HT-29 (cell line): Measurements from ENCODE around the gene ITPR2. TPM values are rescaled to one million over a fixed set of nuclear protein-coding genes. Genes with fewer than 3 reads are reported as not detected.
"Not testable (repeated sequence)": the region's sequence is repeated elsewhere in the genome, so short reads cannot be mapped to it uniquely, and the experiment has no call there.

Experiments
- DNase-seq: peaks from one replicate; pipeline ENCODE4 v3.0.0-alpha.2; 2015; ENCODE audit warnings: low spot score
- total RNA-seq: library from RNA; depleted of rRNA; stranded (reverse); fragments of >200 nt; shearing (Covaris generic); gene quantifications from 2 replicates; pipeline ENCODE4 v1.2.3, GENCODE V29; 2014

Gene ITPR2
- total RNA-seq, 1 experiment from 2014 or later = 10.8 TPM

- no peak for DNase-seq
These were observed 200.2 kb downstream of the ITPR2 start for GRCh38 chr12:26632756-26633155.

GRCh38 chr12:26631846-26632245, 201.1 kb downstream of the ITPR2 start:
- DNase-seq = no peak

- no peak for DNase-seq
These were observed 202.4 kb downstream of the ITPR2 start for GRCh38 chr12:26630546-26631027.

GRCh38 chr12:26629864-26630263, 203.1 kb downstream of the ITPR2 start:
- no peak for DNase-seq

GRCh38 chr12:26628234-26628633, 204.8 kb downstream of the ITPR2 start:
- DNase-seq = no peak

- peak; percentile 37 for DNase-seq
These were observed 205.7 kb downstream of the ITPR2 start for GRCh38 chr12:26627335-26627734.

GRCh38 chr12:26623136-26623535, 209.9 kb downstream of the ITPR2 start:
- DNase-seq = no peak

GRCh38 chr12:26622601-26623000, 210.4 kb downstream of the ITPR2 start:
- DNase-seq = no peak

GRCh38 chr12:26621932-26622331, 211.1 kb downstream of the ITPR2 start:
- no peak for DNase-seq

GRCh38 chr12:26620907-26621306, 212.1 kb downstream of the ITPR2 start:
- no peak for DNase-seq

GRCh38 chr12:26617513-26617912, 215.5 kb downstream of the ITPR2 start:
- DNase-seq = no peak

GRCh38 chr12:26614011-26614616, 218.9 kb downstream of the ITPR2 start:
- DNase-seq = peak; percentile 18

GRCh38 chr12:26612203-26612602, 220.8 kb downstream of the ITPR2 start:
- no peak for DNase-seq

- DNase-seq = no peak
These were observed 221.4 kb downstream of the ITPR2 start for GRCh38 chr12:26611598-26611997.

- no peak for DNase-seq
These were observed 222.2 kb downstream of the ITPR2 start for GRCh38 chr12:26610774-26611173.

- no peak for DNase-seq
These were observed 223.0 kb downstream of the ITPR2 start for GRCh38 chr12:26609986-26610385.

- no peak for DNase-seq
These were observed 224.3 kb downstream of the ITPR2 start for GRCh38 chr12:26608706-26609105.

GRCh38 chr12:26608273-26608672, 224.7 kb downstream of the ITPR2 start:
- DNase-seq = no peak

- DNase-seq = no peak
These were observed 226.1 kb downstream of the ITPR2 start for GRCh38 chr12:26606911-26607310.

- not testable (repeated sequence) for DNase-seq
These were observed 228.2 kb downstream of the ITPR2 start for GRCh38 chr12:26604813-26605212.

GRCh38 chr12:26599096-26599695, 233.8 kb downstream of the ITPR2 start:
- no peak for DNase-seq

GRCh38 chr12:26595806-26596205, 237.2 kb downstream of the ITPR2 start:
- DNase-seq = no peak

GRCh38 chr12:26580619-26581018, 252.4 kb downstream of the ITPR2 start:
- no peak for DNase-seq

- no peak for DNase-seq
These were observed 256.7 kb downstream of the ITPR2 start for GRCh38 chr12:26576266-26576665.
